ENCODE measurements around the gene TRIM2. TPM values are rescaled to one million over a fixed set of nuclear protein-coding genes. Genes with fewer than 3 reads are reported as not detected.

TRIM2 gene
- total RNA-seq, 4 donors from 2014 or later, result 71.8 to 124 (median 95.3) TPM

DNA sequence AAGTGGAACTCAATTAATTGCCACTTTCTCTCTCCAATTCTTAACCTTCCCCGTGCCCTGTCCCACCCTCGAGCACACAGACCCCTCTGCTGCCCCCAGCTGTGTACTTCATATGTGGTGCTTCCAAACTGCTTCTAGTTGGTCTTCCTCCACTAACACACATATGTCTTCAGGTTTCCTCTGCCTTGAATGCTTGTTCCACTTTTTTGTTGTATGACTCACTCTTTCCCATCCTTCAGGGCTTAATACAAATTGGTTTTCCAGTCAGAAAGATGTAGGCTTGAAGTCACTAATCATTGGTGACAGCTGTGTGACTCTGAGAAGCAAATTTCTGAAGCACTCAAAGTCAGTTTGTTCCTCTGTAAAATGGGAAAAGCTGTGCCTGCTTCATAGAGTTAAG lies 30.6 kb downstream of the TRIM2 start:
- H3K4me1 ChIP-seq, result peaks cover 10 to 36% (median 25%) of the 10 kb centered on the region in 4 donors
- in situ Hi-C loops (cut with MboI; ENCODE audit: low pct_ligation_motif_present in 1 of 4, low pct_unique_long_range_greater_than_20kb in 1 of 4, low sequenced_read_pairs in 3 of 4), result no loop called here
- H3K27me3 ChIP-seq, result no peaks in the 10 kb centered on the region
- TF ChIP-seq, protein P1, sequence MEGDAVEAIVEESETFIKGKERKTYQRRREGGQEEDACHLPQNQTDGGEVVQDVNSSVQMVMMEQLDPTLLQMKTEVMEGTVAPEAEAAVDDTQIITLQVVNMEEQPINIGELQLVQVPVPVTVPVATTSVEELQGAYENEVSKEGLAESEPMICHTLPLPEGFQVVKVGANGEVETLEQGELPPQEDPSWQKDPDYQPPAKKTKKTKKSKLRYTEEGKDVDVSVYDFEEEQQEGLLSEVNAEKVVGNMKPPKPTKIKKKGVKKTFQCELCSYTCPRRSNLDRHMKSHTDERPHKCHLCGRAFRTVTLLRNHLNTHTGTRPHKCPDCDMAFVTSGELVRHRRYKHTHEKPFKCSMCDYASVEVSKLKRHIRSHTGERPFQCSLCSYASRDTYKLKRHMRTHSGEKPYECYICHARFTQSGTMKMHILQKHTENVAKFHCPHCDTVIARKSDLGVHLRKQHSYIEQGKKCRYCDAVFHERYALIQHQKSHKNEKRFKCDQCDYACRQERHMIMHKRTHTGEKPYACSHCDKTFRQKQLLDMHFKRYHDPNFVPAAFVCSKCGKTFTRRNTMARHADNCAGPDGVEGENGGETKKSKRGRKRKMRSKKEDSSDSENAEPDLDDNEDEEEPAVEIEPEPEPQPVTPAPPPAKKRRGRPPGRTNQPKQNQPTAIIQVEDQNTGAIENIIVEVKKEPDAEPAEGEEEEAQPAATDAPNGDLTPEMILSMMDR (IDR thresholded peaks at IDR 0.05), result no peak
- TF ChIP-seq EP300 (IDR thresholded peaks at IDR 0.05; ENCODE audit: low read depth) (no peak), POLR2A (IDR thresholded peaks at IDR 0.05) (no peak), POLR2AphosphoS5 (IDR thresholded peaks at IDR 0.05) (no peak)
- no peaks in the 10 kb centered on the region for H3K9me3 ChIP-seq
- peaks cover 0 to 2% (median 0%) of the 10 kb centered on the region in 4 donors for H3K36me3 ChIP-seq
- intact Hi-C loops (cut with DNase I; ENCODE audit: low total_unique reads), result no loop called here
- DNase-seq, result no peak
- 80% methylated on average over 2 of the region's 2 CpGs; no CpG with 5 or more reads in 1 of the 2 donors for WGBS, 2 donors (ENCODE audit: low coverage in 1 of 2)
- no peak overlapping the region for H3K4me3 ChIP-seq
- H3K27ac ChIP-seq, result peak overlapping the region in 1 of 4 donors; percentile 64

DNA sequence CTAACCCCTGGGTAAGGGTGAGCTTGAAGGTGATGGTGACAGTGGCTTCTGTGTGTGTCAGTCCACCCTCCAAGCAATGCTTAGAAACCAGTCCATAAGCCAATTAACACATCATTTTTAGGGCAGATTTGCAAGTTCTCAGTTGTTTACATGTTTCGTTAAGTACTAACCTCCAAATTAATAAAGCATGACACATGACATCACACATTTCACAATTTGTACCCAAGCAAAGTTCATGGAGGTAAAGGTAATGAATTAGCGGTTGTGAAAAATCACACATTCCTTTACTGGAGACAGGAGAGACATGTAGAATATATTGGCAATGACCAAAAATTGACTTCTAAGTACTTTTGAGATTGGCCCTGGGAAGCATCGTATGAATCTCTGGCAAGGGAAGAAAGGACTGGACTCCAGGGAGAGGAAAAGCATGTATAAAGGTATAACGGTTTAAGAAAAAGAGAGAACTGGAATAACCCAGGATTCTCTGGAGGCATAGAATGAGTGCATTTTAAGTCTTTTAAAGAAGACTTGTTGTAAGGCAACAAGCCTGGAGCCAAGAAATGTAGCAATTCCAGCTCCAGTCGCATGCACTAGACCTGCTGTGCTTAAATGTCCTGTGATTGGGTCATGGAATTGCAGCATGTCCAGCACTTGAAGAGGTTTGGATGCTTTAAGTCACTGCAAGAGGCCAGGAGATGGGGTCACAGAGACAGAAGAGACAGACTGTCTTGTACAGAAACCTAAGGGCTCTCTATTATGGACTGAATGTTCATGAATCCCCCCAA lies 34.1 kb downstream of the TRIM2 start:
- H3K27ac ChIP-seq, result no peak overlapping the region
- intact Hi-C loops (cut with DNase I; ENCODE audit: low total_unique reads), result no loop called here
- DNase-seq, result no peak
- H3K9me3 ChIP-seq, result no peaks in the 10 kb centered on the region
- in situ Hi-C loops (cut with MboI; ENCODE audit: low pct_ligation_motif_present in 1 of 4, low pct_unique_long_range_greater_than_20kb in 1 of 4, low sequenced_read_pairs in 3 of 4), result no loop called here
- peaks cover 0 to 2% (median 0%) of the 10 kb centered on the region in 4 donors for H3K36me3 ChIP-seq
- 89 to 91% methylated on average over 5 of the region's 5 CpGs for whole genome bisulfite sequencing, 2 donors (ENCODE audit: low coverage in 1 of 2)
- peaks cover 34 to 50% (median 43%) of the 10 kb centered on the region in 4 donors for H3K4me1 ChIP-seq
- no peak overlapping the region for H3K4me3 ChIP-seq
- no peaks in the 10 kb centered on the region for H3K27me3 ChIP-seq
- TF ChIP-seq, protein P1 (IDR thresholded peaks at IDR 0.05), result no peak
- TF ChIP-seq EP300 (IDR thresholded peaks at IDR 0.05; ENCODE audit: low read depth) (no peak), POLR2AphosphoS5 (IDR thresholded peaks at IDR 0.05) (no peak), POLR2A (IDR thresholded peaks at IDR 0.05) (no peak)

DNA sequence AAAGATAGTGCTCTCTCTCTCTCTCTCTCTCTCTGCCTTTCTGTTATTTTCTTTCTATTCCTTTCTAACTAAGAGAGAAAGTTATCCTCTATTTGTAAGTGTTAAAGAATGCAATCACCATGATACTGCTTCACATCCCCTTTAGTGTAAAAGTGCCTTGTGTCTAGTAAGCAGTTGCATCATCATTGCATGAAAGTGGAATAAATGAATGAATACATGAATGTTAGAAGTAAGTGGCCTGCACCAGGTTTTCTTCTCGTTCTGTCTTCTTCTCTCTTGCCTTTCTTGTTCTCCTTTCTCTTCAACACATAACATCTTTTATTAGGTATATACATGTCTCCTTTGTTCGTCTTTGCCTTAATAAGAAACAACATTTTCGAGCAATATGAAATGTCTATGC lies 35.2 kb downstream of the TRIM2 start:
- peaks cover 28 to 47% (median 40%) of the 10 kb centered on the region in 4 donors for H3K4me1 ChIP-seq
- H3K27me3 ChIP-seq, result no peaks in the 10 kb centered on the region
- intact Hi-C loops (cut with DNase I; ENCODE audit: low total_unique reads), result no loop called here
- in situ Hi-C loops (cut with MboI; ENCODE audit: low pct_ligation_motif_present in 1 of 4, low pct_unique_long_range_greater_than_20kb in 1 of 4, low sequenced_read_pairs in 3 of 4), result no loop called here
- peaks cover 0 to 2% (median 0%) of the 10 kb centered on the region in 4 donors for H3K36me3 ChIP-seq
- H3K9me3 ChIP-seq, result no peaks in the 10 kb centered on the region
- no peak overlapping the region for H3K4me3 ChIP-seq
- WGBS, 2 donors (ENCODE audit: low coverage in 1 of 2), result 87 to 90% methylated on average over 3 of the region's 3 CpGs
- TF ChIP-seq POLR2A (IDR thresholded peaks at IDR 0.05), result no peak
- TF ChIP-seq, protein P1 (IDR thresholded peaks at IDR 0.05), result no peak
- no peak for TF ChIP-seq EP300 (IDR thresholded peaks at IDR 0.05; ENCODE audit: low read depth)
- no peak for TF ChIP-seq POLR2AphosphoS5 (IDR thresholded peaks at IDR 0.05)
- no peak for DNase-seq
- H3K27ac ChIP-seq, result no peak overlapping the region

DNA sequence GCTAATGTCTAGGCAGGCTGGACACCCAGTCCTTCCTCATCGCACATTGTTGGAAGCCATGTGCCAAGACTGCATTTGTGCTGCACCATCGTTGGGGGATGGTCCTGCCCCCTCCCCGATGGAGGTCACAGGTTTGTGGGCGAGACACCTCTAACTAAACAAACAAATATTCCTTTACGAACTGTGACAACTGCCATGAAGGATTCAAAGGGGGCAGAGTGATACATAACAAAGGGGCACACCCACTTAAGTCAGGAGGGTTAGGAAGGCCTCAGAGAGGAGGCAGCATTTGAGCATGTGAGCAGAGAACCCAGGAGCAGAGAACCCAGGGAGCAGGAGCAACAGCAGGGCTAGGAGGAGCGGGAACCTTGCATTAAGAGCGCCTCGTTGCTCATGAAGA lies 37.1 kb downstream of the TRIM2 start:
- peaks cover 0 to 2% (median 0%) of the 10 kb centered on the region in 4 donors for H3K36me3 ChIP-seq
- in situ Hi-C loops (cut with MboI; ENCODE audit: low pct_ligation_motif_present in 1 of 4, low pct_unique_long_range_greater_than_20kb in 1 of 4, low sequenced_read_pairs in 3 of 4) (no loop called here), intact Hi-C loops (cut with DNase I; ENCODE audit: low total_unique reads) (no loop called here)
- peaks cover 30 to 55% (median 44%) of the 10 kb centered on the region in 4 donors for H3K4me1 ChIP-seq
- H3K27ac ChIP-seq, result peak overlapping the region; percentile 60 to 85 (median 70)
- no peak for DNase-seq
- H3K9me3 ChIP-seq, result no peaks in the 10 kb centered on the region
- no peak for TF ChIP-seq EP300 (IDR thresholded peaks at IDR 0.05; ENCODE audit: low read depth)
- TF ChIP-seq, protein P1 (IDR thresholded peaks at IDR 0.05), result no peak
- H3K27me3 ChIP-seq, result no peaks in the 10 kb centered on the region
- 71% methylated on average over 8 of the region's 8 CpGs; no CpG with 5 or more reads in 1 of the 2 donors for WGBS, 2 donors (ENCODE audit: low coverage in 1 of 2)
- H3K4me3 ChIP-seq, result no peak overlapping the region

Measured in transverse colon (tissue), 4 donors.